HG03045 (cell line): ENCODE data around the gene SOCS3.
"Not testable (repeated sequence)": the region's sequence is repeated elsewhere in the genome, so short reads cannot be mapped to it uniquely, and the experiment has no call there.

Experiments
- ATAC-seq: cut with Tn5 transposase; IDR thresholded peaks from one replicate; pipeline ENCODE4 v1.9.1; 2021; ENCODE audit warnings: mild to moderate bottlenecking, moderate library complexity; ENCODE audit not compliant: unreplicated experiment

Gene SOCS3

DNA sequence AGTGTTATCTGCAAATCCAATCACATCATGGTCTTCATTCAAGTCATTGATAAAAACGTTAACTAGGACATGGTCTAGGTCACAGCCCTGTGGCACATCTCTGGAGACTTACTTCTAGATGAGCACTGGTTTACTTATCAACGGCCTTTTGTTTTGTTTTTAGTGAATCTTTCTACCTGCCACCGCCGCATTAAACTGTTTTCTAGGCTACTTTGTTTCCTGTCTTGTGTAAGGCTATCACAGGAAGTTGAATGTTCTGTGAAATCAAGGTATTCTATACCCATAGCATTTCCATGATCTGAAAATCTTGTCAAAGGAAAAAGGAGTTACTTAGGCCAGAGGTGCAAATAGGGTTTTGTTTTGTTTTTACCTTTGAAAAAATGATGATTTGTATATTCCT lies 26.9 kb downstream of the SOCS3 start:
- no peak for ATAC-seq

DNA sequence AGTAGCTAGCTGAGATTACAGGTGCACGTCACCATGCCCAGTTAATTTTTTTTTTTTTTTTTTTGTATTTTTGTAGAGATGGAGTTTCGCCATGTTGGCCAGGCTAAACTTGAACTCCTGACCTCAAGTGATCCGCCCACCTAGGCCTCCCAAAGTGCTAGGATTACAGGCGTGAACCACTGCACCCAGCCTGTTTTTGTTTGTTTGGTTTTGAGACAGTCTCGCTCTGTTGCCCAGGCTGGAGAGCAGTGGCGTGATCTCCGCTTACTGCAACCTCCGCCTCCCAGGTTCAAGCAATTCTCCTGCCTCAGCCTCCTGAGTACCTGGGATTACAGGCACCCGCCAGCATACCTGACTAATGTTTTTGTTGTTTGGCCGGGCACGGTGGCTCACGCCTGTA lies 28.5 kb downstream of the SOCS3 start:
- not testable (repeated sequence) for ATAC-seq

DNA sequence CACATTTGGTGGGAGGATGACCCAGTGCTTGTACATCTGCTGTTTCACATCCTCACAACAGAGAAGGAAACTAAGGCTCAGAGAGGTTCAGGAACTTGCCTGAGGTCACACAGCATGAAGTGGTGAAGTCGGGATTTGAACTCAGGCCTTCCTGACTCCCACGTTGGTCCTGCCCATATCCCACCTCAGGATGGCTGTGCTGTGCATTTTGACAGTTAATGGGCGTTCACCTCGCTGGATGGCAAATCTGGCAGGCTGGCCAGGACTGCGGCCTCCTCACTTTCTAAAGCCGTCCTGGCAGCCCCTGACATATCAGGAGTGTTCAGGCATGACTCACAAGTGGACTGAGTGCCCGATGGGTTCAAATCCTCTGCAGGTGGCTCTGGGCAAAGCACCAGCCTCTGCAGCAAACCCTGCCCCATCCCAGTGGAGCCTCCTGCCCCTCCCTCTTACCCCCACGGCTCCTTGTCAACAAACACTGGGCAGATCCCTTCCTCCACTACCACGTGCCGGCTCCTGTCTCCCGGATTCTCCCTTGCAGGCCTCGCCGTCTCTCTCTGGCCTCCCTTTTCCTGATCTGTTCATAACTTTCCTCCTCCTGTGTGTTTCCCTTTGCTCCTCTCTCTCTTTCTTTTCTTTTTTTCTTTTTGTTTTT lies 29.2 kb downstream of the SOCS3 start:
- no peak for ATAC-seq

DNA sequence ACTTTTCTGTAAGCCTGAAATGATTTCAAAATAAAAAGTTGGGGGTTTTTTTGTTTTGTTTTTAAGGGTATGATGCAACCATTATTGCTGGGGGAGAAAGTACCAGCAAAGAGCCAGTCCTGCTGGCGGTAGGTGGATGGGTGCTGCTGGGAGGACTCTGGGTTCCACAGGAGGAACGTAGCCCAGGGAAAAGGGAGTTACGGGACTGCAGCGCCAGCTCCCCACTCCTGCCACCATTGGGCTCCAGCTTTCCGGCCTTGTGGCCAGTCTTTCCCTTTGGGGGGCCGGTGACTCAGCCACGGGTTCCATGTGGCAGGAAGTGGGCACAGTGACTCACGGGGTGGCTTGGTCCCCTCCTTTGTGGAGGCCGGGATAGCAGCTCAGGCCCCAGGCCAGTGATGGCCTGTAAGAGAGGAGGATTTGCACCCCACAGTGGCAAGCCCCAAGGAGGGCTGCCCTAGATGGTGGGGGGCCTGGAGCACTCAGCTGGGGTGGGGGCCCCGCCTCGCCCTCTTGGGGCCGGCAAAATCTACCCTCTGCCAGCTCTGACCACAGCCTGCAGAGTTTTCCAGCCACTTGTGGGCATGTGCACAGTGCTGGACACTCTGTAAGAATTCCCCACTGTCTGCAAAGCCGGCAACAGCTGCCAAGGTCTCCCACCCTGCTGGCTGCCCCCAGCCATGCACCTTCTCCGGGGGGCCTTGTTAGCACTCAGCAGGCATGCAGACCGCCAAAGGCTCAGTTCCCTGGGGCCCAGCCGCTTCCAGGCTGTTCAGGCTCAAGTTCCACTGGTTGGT lies 30.4 kb downstream of the SOCS3 start:
- no peak for ATAC-seq

DNA sequence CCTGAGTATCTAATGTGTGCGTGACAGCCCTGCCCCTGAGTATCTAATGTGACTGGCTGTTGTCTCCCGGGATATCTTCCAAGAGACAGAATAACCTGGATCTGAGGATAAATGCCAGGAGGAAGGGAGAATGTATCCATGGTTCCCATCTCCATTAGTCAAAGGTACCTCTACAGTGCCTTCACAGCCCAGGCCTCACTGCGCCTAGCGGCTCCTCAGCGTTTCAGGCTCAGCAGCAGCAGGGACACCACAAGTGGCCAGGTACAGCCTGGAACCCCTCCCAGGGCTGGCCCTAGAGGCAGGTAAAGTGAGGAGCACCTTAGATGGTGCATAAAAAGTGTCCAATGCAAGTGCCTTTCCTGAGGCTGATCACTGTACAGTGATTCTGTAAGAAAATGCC lies 32.0 kb downstream of the SOCS3 start:
- no peak for ATAC-seq

DNA sequence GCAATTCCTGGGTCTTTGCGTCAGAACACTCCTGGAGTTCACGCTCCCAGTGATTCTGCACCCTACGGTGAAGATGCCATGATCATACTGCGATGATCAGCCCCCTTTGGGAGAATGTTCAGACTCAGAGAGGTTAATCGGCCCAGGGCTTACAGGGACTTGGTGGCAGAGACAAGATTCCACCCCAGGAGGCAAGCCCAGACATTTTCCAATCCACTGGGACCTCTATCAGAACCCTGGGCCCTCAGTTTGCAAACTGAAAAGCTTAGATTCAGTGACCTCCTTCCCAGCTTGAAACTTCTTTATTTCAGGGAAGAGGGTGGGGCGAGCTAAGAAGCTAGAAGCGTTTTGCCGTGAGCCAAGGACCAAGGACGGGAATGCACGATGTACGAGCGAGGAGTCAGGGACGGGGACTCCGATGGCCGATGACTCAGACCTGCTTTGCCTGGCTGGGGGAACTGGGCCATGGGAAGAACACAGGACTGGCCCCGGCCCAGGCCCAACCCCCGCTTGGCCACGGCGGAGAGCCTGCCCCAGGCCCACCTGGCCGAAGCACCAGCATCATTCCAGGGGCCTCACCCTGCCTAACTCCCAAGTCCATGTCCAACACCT lies 34.7 kb downstream of the SOCS3 start:
- ATAC-seq: no peak

DNA sequence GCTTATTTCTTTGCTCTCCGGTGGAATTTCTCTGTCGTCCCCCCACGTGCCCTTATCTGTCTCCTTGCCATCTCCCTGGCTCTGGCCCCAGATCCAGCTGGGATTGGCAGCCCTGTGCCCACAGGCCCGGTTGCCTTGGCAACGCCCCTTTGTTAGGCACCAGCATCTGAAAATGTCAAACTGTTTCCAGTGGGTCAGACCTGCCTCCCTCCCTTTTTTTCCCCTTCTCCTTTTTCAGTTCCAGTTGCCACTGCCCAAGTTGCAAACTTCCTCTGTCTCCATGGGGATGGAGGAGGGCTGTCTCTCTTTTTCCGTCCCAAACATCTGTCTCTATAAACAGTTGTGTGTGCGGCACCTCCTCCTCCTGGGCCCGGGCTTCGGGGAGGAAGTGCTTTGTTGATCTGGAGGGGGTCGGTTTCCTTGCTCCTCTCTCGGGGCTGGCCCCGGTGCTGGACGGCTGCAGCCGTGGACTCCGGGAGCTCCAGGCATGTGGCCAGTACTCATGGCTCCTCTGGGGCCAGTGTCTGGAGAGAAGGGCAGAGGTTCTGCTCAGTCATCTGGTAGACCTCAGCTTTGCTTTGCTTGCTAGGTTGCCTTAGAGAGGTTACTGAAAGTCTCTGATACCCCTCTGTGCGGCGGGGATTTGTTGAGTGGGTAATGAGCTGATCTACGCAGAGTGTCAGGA lies 35.3 kb downstream of the SOCS3 start:
- ATAC-seq: no peak

DNA sequence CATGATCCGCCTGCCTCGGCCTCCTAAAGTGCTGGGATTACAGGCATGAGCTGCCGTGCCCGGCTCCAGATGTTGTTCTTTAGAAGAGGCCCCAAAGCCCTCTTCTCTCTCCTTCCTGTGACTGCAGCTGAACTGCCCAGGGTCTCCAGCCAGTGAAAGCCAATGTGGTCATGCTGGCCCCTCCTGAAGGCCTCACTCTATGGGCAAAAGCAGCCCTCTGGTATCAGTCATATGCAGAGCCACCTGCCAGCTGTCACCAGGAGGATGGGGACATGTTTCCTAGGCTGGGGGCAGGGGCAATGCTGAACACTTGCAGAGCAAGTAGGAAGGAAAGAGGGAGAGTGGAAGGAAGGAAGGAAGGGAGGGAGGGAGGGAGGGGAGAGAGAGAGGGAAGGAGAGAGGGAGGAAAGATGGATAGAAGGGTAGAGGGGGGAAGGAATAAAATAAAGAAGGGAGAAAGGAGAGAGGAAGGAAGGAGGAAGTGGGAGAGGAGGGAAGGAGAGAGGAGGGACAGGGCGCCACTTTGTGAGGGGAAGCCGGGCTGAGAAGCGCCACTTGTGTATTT lies 36.0 kb downstream of the SOCS3 start:
- no peak for ATAC-seq

DNA sequence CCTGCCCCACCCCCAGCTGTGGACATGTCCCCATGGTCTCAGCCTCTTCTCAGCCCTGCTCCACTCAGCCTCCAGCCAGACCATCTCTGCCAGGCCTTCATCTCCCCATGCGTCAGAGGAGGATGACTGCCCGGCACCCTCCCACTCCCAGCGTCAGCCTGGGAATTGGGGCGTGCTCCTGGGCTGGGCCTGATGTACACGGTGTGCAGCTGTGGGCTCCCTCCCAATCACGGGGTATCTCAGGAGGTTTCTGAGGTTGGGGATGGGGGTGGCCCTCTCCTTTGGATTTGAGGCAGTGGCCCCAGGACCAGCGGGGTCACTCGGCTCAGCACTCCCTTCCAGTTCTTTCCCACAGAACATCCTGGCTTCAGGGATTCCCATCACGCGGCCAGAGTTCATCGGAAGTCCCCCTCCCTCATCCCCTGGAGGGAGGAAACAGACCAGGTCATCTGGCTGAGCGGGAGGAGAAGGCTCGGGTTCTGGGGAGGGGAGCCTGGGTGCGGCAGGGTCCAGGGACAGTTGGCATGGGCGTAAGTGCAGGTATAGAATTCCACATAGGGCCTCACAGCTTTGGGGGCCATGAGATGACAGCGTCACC lies 36.9 kb downstream of the SOCS3 start:
- no peak for ATAC-seq

DNA sequence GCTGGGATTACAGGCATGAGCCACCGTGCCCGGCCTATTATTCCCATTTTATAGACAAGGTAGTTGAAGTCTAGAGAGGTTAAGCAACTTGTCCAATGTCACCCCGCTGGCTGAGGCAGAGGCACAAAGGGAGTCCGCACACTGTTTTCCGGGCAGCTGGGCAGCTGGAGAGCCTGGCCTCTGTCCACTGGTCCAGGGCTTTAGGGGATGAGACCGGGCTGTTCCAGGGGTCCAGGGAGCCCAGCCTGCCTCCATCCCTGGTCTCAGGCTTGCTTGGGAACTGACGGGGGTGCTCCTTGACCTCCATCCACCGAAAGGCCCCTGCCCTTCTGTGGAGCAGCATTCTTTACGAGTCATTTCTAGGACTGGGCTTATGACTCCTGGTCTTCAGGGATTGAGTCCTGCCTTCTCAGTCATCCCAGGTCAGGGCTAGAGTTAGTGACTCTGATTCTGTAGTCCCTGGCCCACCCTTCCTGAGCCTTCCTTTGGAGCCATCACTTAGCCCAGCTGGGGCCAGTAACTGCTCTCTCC lies 37.5 kb downstream of the SOCS3 start:
- ATAC-seq: no peak

DNA sequence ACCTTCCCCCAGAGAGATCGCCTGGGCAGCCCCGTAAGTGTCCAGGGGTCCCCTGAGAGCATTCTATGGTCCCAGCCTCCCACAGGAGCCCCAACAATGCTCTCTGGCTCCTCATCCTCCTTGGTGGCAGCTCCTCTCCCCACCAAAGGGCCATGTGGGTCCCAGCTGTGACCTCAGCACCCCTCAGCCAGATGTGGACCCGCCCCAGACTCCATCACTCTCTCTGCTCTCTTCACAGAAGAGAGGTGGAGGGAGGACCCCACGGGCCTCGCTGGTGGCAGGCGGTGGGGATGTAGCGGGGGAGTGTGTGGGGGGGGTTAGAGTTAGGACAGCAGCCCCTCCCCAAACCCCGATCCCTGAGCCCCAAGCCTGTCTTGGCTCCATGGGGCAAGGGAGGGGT lies 41.0 kb downstream of the SOCS3 start:
- no peak for ATAC-seq

DNA sequence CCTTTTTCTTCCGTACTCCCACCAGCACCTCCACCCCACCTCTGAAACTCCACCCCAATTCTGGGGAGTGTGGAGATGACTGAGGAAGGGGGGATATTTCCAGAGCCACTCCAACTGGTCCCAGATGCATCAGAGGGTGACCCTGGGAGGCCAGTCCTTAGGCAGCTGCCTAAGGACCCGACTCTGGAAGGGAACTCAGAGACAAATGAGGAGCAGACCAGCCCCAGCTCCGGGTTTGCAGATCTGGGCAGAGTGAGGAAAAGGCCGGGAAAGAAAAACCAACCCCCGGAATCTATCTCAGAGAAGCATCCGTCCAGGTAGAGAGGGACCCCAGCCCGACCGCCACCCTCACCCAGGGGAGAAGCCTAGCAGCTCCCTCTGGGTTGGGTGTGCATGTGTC lies 41.5 kb downstream of the SOCS3 start:
- no peak for ATAC-seq

DNA sequence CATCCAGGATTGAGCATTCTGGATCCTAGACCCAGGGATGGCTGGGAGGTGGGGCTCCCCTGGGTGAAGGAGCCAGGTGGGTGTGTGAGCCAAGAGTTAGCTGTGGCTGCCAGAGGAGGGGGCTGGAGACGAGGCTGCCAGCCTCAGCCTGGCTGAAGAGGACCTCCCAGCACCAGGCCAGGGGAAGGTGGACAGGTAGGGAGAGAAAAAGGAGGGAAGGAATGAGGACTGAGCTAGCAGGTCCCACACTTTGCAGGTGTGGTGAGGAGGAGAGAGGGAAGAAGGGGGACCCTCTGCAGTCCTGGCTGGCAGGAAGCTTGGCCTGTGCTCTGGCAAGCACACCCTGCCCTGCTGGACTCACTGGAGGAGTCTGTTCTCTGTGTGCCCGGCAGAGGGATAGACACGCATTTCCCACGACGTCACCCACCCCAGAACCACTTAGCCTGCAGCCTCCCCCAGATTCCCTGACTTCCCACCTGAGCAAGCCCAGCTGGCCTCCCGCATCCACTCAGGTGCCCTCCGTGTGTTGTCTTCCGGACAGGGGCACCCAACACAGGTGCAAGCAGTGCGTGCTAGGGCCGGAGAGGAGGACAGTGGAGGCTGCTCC lies 42.0 kb downstream of the SOCS3 start:
- no peak for ATAC-seq

DNA sequence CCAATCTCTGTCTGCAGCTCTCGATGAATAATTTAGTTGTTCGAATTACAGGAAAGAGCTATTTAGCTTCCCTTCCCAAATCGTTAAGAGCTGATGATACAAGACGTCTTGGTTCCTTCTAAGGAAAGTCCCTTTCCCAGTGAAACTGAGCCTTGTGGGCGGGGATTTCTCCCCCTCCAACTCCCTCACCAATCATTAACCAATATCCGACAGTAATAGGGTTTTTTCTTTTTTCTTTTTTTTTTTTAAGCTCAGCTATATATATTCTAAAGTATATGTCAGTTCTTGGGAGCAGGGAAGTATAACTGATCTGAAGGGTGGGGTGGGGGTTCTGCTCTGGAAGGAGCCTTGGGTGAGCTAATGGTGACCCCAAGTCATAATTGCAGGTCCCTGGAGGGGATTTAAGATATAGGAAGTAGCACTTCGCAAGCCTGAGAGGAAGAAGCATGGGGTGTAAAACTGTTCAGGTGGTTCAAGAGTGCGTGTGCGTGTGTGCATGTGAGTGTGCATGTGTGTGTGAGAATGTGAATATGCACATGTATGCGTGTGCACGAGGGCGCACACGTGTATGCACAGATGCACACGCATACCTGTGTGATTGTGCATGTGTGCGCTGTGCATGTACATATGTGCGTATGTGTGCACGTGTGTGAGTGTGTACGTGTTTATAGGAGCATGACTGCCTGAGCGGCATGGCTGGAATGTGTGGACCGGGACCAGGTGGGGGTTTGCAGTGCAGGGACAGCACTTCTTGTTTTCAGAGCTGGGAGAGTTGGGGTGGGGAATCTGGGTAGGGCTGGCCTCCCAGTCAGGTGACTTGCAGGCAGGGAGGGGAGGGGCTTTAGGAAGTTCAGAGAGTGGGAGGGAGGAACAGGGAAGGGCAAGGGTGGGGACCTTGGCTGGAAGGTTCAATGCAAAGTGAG lies 42.7 kb downstream of the SOCS3 start:
- ATAC-seq: no peak

DNA sequence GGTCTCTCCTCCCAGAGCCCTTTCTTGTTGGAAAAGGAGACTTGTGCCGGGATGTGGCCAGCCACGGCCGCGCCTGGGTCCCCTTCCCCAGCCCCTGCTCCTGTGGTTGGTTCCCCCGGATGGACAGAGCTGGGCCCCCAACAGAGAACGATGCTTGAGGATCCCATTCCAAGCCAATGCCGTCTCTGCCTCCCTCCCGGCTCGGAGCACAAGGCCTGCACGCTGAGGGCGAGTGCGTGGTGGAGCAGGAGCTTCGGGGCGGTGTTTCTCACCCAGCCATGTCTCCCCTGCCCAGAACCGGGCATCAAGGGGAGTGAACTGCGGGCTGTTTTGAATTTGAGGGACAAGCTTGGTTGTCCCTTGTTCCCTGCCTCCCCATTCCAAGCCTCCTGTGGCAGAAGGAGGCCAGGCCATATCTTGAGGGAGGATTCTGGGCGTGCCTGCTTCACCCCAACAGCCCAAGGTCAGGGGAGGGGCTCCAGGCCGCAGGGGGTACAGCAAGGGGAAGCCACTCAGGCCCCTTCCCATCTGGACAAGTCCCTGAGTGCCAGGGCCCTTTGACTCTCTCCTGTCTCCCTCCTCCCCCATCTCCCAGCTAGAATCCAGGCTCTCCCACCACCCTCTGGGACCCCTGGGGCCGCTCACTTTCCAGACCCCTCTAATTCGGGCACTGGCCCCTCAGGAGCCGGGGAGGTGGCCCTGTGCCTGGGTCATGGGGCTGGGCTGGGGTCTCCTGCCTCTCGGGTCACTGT lies 43.6 kb downstream of the SOCS3 start:
- ATAC-seq: no peak

DNA sequence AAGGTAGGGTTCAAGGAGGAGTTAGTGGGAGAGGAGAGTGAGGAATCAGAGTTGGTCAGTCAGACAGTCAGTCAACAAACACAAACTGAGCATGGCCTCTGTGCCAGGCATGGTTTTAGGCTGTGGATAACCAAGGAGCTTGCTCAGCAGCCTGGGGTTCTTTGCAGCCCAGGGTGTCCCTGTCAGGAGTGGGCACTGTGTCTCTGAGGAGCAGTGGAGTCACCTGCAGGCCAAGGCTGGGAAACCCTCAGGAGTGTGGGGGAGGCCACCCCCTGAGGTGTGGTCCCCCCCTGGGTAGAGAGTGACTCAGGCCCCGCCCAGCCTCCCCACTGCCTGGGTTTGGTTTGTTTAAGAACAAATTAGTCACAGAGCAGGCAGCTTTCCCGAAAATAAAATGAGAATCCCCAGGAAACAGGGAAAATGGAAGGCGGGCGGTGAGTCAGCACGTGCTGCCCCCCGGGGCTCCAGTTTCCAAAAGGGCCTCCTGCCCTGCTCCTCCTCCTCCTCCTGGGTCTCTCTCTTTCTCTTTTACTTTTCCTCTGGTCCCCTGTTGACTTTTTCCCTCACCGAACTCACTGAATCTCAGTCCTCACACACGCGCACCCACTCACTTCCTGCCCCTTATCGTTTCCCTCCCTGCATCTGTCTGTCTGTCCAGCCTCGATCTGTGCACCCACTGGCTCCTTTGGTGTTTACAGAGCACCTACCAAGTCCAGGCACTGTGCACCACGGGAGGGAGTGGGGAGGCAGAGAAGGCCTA lies 44.3 kb downstream of the SOCS3 start:
- ATAC-seq: no peak

DNA sequence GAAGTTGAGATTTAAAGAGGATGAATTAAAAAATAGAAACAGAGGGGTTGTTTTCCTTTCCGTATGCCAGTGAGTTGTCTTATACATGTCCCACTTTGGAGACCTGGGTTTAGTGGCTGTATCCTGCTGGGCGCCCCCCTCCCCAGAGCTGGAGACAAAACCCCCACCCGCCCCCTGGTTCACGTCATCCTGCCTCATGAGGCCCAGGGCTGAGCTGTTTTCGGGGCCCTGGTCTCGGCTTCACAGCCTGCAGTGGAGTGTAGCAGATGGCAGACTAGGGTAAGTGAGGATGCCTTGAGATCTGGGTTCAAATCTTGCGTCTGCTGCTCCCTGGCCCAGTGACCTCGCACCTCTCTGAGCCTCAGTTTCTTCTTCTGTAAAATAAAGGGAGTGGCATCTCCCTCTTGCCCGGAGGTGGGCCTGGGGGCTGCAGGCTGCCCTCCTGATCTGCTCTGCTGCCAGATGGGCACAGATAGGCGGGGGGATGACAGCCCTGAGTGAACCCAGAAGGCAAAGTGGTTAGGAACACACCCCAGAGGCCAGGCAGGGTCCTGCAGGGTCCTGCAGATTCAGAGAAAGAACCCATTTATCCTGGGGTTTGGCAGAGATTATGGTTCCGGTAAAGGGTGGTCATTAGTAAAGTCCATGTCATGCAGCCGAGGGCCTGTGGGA lies 45.1 kb downstream of the SOCS3 start:
- no peak for ATAC-seq
